CD4-positive, alpha-beta T cell treated with Interleukin-12 subunit alpha and Interleukin-12 subunit beta, for 1 hour (primary cell): Measurements from ENCODE around the gene SSPN.

Source experiments
- DNase-seq: peaks from one replicate; pipeline ENCODE4 v3.0.0-alpha.2; 2020

SSPN gene

GRCh38 chr12:26187014-26187798, 8.2 kb upstream of the SSPN start:
- no peak for DNase-seq

- no peak for DNase-seq
Observed at GRCh38 chr12:26188127-26188526, 7.2 kb upstream of the SSPN start.

- no peak for DNase-seq
Observed at GRCh38 chr12:26188641-26189040, 6.7 kb upstream of the SSPN start.

- no peak for DNase-seq
Observed at GRCh38 chr12:26192142-26192541, 3.2 kb upstream of the SSPN start.

- DNase-seq = no peak
Observed at GRCh38 chr12:26193539-26193938, 1.8 kb upstream of the SSPN start.

- no peak for DNase-seq
Observed at GRCh38 chr12:26195641-26196420, 458 bp downstream of the SSPN start.

- no peak for DNase-seq
Observed at GRCh38 chr12:26196421-26196716, 996 bp downstream of the SSPN start.

GRCh38 chr12:26197832-26198231, 2.5 kb downstream of the SSPN start:
- DNase-seq = no peak

GRCh38 chr12:26198742-26199141, 3.4 kb downstream of the SSPN start:
- DNase-seq = no peak

- no peak for DNase-seq
Observed at GRCh38 chr12:26203167-26203780, 7.9 kb downstream of the SSPN start.

GRCh38 chr12:26204612-26205289, 9.4 kb downstream of the SSPN start:
- DNase-seq = no peak

- DNase-seq = no peak
Observed at GRCh38 chr12:26205298-26205697, 9.9 kb downstream of the SSPN start.

GRCh38 chr12:26205941-26206340, 10.6 kb downstream of the SSPN start:
- no peak for DNase-seq

- no peak for DNase-seq
Observed at GRCh38 chr12:26211331-26211730, 16.0 kb downstream of the SSPN start.

GRCh38 chr12:26212396-26212795, 17.0 kb downstream of the SSPN start:
- no peak for DNase-seq

- no peak for DNase-seq
Observed at GRCh38 chr12:26212988-26213387, 17.6 kb downstream of the SSPN start.

GRCh38 chr12:26214121-26214520, 18.7 kb downstream of the SSPN start:
- DNase-seq = no peak

- no peak for DNase-seq
Observed at GRCh38 chr12:26219736-26220135, 24.4 kb downstream of the SSPN start.

- DNase-seq = no peak
Observed at GRCh38 chr12:26224657-26225056, 29.3 kb downstream of the SSPN start.

GRCh38 chr12:26226122-26226521, 30.7 kb downstream of the SSPN start:
- DNase-seq = no peak

- DNase-seq = no peak
Observed at GRCh38 chr12:26226629-26227360, 31.4 kb downstream of the SSPN start.

- no peak for DNase-seq
Observed at GRCh38 chr12:26227361-26227745, 32.0 kb downstream of the SSPN start.

GRCh38 chr12:26229910-26230309, 34.5 kb downstream of the SSPN start:
- DNase-seq = no peak
